GM23338 (cell line): ENCODE measurements around the gene NUFIP2.

Experiments
- CREB1 ChIP-seq: fragments of 250-450 bp; sonication (Bioruptor Pico); IDR thresholded peaks from 2 replicates; pipeline ENCODE4 v1.5.0; 2020; ENCODE audit warnings: low read depth, mild to moderate bottlenecking, moderate library complexity
- CTCF ChIP-seq, 2 experiments: fragments of 200-600 bp in 1 of 2; sonication (generic) in 1 of 2; conservative IDR thresholded peaks; 2 replicates each; pipeline versions ENCODE4 v1.5.1 to v1.6.1; 2016 to 2017; ENCODE audit warnings: antibody characterized with exemption in 2 of 2, low read depth in 2 of 2, mild to moderate bottlenecking in 2 of 2, moderate library complexity in 1 of 2
- EZH2 ChIP-seq: fragments of 200-600 bp; sonication (generic); IDR thresholded peaks from one replicate; pipeline ENCODE4 v1.8.0; 2017; ENCODE audit warnings: antibody characterized with exemption, mild to moderate bottlenecking, low read depth; ENCODE audit not compliant: unreplicated experiment
- EZH2phosphoT487 ChIP-seq: fragments of 200-600 bp; sonication (generic); IDR thresholded peaks from one replicate; pipeline ENCODE4 v1.8.1; 2018; ENCODE audit warnings: antibody characterized with exemption; ENCODE audit not compliant: unreplicated experiment
- JUNB ChIP-seq: IDR thresholded peaks from one replicate; pipeline ENCODE4 v1.6.1; 2016; ENCODE audit warnings: antibody characterized with exemption; ENCODE audit not compliant: unreplicated experiment
- NANOG ChIP-seq: IDR thresholded peaks from 2 replicates; pipeline ENCODE4 v1.6.1; 2016; ENCODE audit warnings: antibody characterized with exemption, borderline replicate concordance
- POLR2AphosphoS5 ChIP-seq: IDR thresholded peaks from 2 replicates; pipeline ENCODE4 v1.6.1; 2016; ENCODE audit warnings: antibody characterized with exemption, low read depth
- ZNF114 ChIP-seq: fragments of 250-450 bp; sonication (Bioruptor Pico); IDR thresholded peaks from 2 replicates; pipeline ENCODE4 v1.5.0; 2020; ENCODE audit warnings: mild to moderate bottlenecking, moderate library complexity
- ZNF331 ChIP-seq: fragments of 250-450 bp; sonication (Bioruptor Pico); IDR thresholded peaks from 2 replicates; pipeline ENCODE4 v1.5.0; 2020; ENCODE audit warnings: low read depth, mild to moderate bottlenecking, moderate library complexity
- TF ChIP-seq, protein P1 (sequence below): IDR thresholded peaks from one replicate; pipeline ENCODE4 v1.6.1; 2018; ENCODE audit warnings: antibody characterized with exemption; ENCODE audit not compliant: unreplicated experiment
- TF ChIP-seq, protein P2 (sequence below): IDR thresholded peaks from 2 replicates; pipeline ENCODE4 v1.6.1; 2016; ENCODE audit warnings: antibody characterized with exemption

GRCh38 chr17:29278692-29279091 is 15.3 kb downstream of the NUFIP2 start:
- no peak for TF ChIP-seq CTCF (conservative IDR thresholded peaks at IDR 0.05; ENCODE audit: low read depth in 2 of 2)
- TF ChIP-seq EZH2 = no peak
- TF ChIP-seq CREB1 = no peak
- no peak for TF ChIP-seq EZH2phosphoT487
- TF ChIP-seq POLR2AphosphoS5 = no peak
- no peak for TF ChIP-seq JUNB
- TF ChIP-seq, protein P1, sequence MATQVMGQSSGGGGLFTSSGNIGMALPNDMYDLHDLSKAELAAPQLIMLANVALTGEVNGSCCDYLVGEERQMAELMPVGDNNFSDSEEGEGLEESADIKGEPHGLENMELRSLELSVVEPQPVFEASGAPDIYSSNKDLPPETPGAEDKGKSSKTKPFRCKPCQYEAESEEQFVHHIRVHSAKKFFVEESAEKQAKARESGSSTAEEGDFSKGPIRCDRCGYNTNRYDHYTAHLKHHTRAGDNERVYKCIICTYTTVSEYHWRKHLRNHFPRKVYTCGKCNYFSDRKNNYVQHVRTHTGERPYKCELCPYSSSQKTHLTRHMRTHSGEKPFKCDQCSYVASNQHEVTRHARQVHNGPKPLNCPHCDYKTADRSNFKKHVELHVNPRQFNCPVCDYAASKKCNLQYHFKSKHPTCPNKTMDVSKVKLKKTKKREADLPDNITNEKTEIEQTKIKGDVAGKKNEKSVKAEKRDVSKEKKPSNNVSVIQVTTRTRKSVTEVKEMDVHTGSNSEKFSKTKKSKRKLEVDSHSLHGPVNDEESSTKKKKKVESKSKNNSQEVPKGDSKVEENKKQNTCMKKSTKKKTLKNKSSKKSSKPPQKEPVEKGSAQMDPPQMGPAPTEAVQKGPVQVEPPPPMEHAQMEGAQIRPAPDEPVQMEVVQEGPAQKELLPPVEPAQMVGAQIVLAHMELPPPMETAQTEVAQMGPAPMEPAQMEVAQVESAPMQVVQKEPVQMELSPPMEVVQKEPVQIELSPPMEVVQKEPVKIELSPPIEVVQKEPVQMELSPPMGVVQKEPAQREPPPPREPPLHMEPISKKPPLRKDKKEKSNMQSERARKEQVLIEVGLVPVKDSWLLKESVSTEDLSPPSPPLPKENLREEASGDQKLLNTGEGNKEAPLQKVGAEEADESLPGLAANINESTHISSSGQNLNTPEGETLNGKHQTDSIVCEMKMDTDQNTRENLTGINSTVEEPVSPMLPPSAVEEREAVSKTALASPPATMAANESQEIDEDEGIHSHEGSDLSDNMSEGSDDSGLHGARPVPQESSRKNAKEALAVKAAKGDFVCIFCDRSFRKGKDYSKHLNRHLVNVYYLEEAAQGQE = no peak
- TF ChIP-seq NANOG = no peak
- TF ChIP-seq ZNF114 = no peak
- TF ChIP-seq, protein P2, sequence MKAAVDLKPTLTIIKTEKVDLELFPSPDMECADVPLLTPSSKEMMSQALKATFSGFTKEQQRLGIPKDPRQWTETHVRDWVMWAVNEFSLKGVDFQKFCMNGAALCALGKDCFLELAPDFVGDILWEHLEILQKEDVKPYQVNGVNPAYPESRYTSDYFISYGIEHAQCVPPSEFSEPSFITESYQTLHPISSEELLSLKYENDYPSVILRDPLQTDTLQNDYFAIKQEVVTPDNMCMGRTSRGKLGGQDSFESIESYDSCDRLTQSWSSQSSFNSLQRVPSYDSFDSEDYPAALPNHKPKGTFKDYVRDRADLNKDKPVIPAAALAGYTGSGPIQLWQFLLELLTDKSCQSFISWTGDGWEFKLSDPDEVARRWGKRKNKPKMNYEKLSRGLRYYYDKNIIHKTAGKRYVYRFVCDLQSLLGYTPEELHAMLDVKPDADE = no peak
- no peak for TF ChIP-seq ZNF331 (CRISPR knock-in tag)
